NCI-H2227 treated with DMSO at 0.1 percent for 48 hours (cell line): ENCODE measurements around the gene SLC35E2B.
"Not testable (repeated sequence)": the region's sequence is repeated elsewhere in the genome, so short reads cannot be mapped to it uniquely, and the experiment has no call there.

Experiments used
- DNase-seq: peaks from one replicate; lab custom pipeline; 2025; lab: John Stamatoyannopoulos, UW

The SLC35E2B gene

GRCh38 chr1:1692714-1693647 is at the start of gene SLC35E2B:
Gene SLC35E2B, minus strand, starts transcription at chr1:1692795. Its CDS starts 16,096 bp downstream, at chr1:1676699.
- peak; percentile 85 for DNase-seq

- not testable (repeated sequence) for DNase-seq
These were observed 48.4 kb upstream of the SLC35E2B start for GRCh38 chr1:1741013-1741412.

- DNase-seq, result not testable (repeated sequence)
These were observed 46.3 kb upstream of the SLC35E2B start for GRCh38 chr1:1738799-1739337.

GRCh38 chr1:1737675-1738590 is 45.3 kb upstream of the SLC35E2B start:
- DNase-seq, result not testable (repeated sequence)

- DNase-seq, result no peak
These were observed 39.8 kb upstream of the SLC35E2B start for GRCh38 chr1:1732381-1732780.

- no peak for DNase-seq
These were observed 38.3 kb upstream of the SLC35E2B start for GRCh38 chr1:1730870-1731269.

- not testable (repeated sequence) for DNase-seq
These were observed 37.6 kb upstream of the SLC35E2B start for GRCh38 chr1:1730230-1730629.

- not testable (repeated sequence) for DNase-seq
These were observed 36.7 kb upstream of the SLC35E2B start for GRCh38 chr1:1729116-1729816.

GRCh38 chr1:1728308-1729005 is 35.9 kb upstream of the SLC35E2B start:
- not testable (repeated sequence) for DNase-seq

GRCh38 chr1:1727131-1727651 is 34.6 kb upstream of the SLC35E2B start:
- DNase-seq, result not testable (repeated sequence)

GRCh38 chr1:1726088-1726487 is 33.5 kb upstream of the SLC35E2B start:
- not testable (repeated sequence) for DNase-seq

GRCh38 chr1:1724035-1724864 is 31.7 kb upstream of the SLC35E2B start, which contains the start of gene CDK11A:
Gene CDK11A, minus strand, starts transcription at chr1:1724357. Its CDS starts 1,539 bp downstream, at chr1:1722818.
- peak; percentile 97 for DNase-seq

- no peak for DNase-seq
These were observed 28.6 kb upstream of the SLC35E2B start for GRCh38 chr1:1721201-1721600.

GRCh38 chr1:1715109-1715883 is 22.7 kb upstream of the SLC35E2B start:
- DNase-seq, result not testable (repeated sequence)

GRCh38 chr1:1707897-1708296 is 15.3 kb upstream of the SLC35E2B start:
- DNase-seq, result not testable (repeated sequence)

- DNase-seq, result not testable (repeated sequence)
These were observed 14.6 kb upstream of the SLC35E2B start for GRCh38 chr1:1707241-1707640.

- not testable (repeated sequence) for DNase-seq
These were observed 13.0 kb upstream of the SLC35E2B start for GRCh38 chr1:1705623-1706022.

GRCh38 chr1:1704284-1704957 is 11.8 kb upstream of the SLC35E2B start:
- not testable (repeated sequence) for DNase-seq
